ENCODE results near the gene RPL28.
"Not testable (repeated sequence)": the region's sequence is repeated elsewhere in the genome, so short reads cannot be mapped to it uniquely, and the experiment has no call there.

Gene RPL28

GRCh38 chr19:55398200-55398925 is 12.6 kb downstream of the RPL28 start:
- no peak for DNase-seq

GRCh38 chr19:55400281-55401087 is 14.8 kb downstream of the RPL28 start:
- DNase-seq = no peak

- DNase-seq = not testable (repeated sequence)
Measured at GRCh38 chr19:55401390-55401789, 15.7 kb downstream of the RPL28 start.

GRCh38 chr19:55402509-55402908 is 16.8 kb downstream of the RPL28 start:
- no peak for DNase-seq

GRCh38 chr19:55405638-55406037 is 19.9 kb downstream of the RPL28 start:
- DNase-seq = no peak

GRCh38 chr19:55406091-55406825 is 20.5 kb downstream of the RPL28 start:
- DNase-seq = no peak

GRCh38 chr19:55406826-55407549 is 21.3 kb downstream of the RPL28 start:
- DNase-seq = no peak

- not testable (repeated sequence) for DNase-seq
Measured at GRCh38 chr19:55407550-55407799, 21.7 kb downstream of the RPL28 start, which contains the start of gene UBE2S. UBE2S (minus strand) TSS chr19:55407788; CDS start chr19:55407589, 199 bp downstream.

GRCh38 chr19:55407800-55408532 is 22.2 kb downstream of the RPL28 start:
- peak; percentile 93 to 97 for DNase-seq

GRCh38 chr19:55408533-55408872 is 22.8 kb downstream of the RPL28 start:
- no peak for DNase-seq

GRCh38 chr19:55409179-55409578 is 23.4 kb downstream of the RPL28 start:
- not testable (repeated sequence) for DNase-seq

- no peak for DNase-seq
Measured at GRCh38 chr19:55410168-55410567, 24.4 kb downstream of the RPL28 start.

GRCh38 chr19:55418185-55418584 is 32.5 kb downstream of the RPL28 start:
- DNase-seq = peak; percentile 32 to 68

- DNase-seq = no peak
Measured at GRCh38 chr19:55419103-55419502, 33.4 kb downstream of the RPL28 start.

- DNase-seq = no peak
Measured at GRCh38 chr19:55419624-55420236, 34.0 kb downstream of the RPL28 start.

GRCh38 chr19:55421281-55421680 is 35.5 kb downstream of the RPL28 start:
- not testable (repeated sequence) for DNase-seq

- no peak for DNase-seq
Measured at GRCh38 chr19:55423225-55424005, 37.7 kb downstream of the RPL28 start.

GRCh38 chr19:55424518-55424917 is 38.8 kb downstream of the RPL28 start:
- DNase-seq = no peak

- no peak for DNase-seq
Measured at GRCh38 chr19:55426042-55426441, 40.3 kb downstream of the RPL28 start.

- DNase-seq = no peak
Measured at GRCh38 chr19:55431183-55431582, 45.5 kb downstream of the RPL28 start.
